GM12878 (cell line): ENCODE measurements around the gene PPP1R14D. TPM values are rescaled to one million over a fixed set of nuclear protein-coding genes. Genes with fewer than 3 reads are reported as not detected.

Source experiments
- ATAC-seq: fragments of 200-7000 bp; cut with Tn5 transposase; 3 replicates; pipeline ENCODE4 v1.9.1; 2020; ENCODE audit warnings: mild to moderate bottlenecking, moderate library complexity
- BruUV-seq: library from RNA; stranded (reverse); fragments of 400-500 nt; replicated peaks from 2 replicates; lab custom pipeline; 2021; lab: Mats Ljungman, UMichigan
- CTCF ChIA-PET: fragments of 300-600 bp; sonication (Branson Sonifier 250); formaldehyde crosslinking; extraction: SDS; loops from one replicate; lab custom pipeline; 2021; ENCODE audit warnings: inconsistent platforms; lab: Yijun Ruan, JAX
- POLR2A ChIA-PET: fragments of 350-600 bp; formaldehyde crosslinking; extraction: SDS; loops from one replicate; lab custom pipeline; 2021; ENCODE audit warnings: inconsistent platforms; lab: Charles Lee
- RAD21 ChIA-PET: fragments of 300-600 bp; sonication (Branson Sonifier 250); formaldehyde crosslinking; loops from one replicate; lab custom pipeline; 2023; ENCODE audit warnings: antibody characterized with exemption; ENCODE audit not compliant: unreplicated experiment; lab: Charles Lee
- SMC1A ChIA-PET: fragments of 300-600 bp; sonication (Branson Sonifier 250); formaldehyde crosslinking; loops from one replicate; lab custom pipeline; 2023; ENCODE audit not compliant: unreplicated experiment, uncharacterized antibody; lab: Charles Lee
- DNase-seq: peaks from one replicate; pipeline ENCODE4 v3.0.0-alpha.2; 2011; ENCODE audit warnings: low read depth, low spot score
- FAIRE-seq: peaks from 3 replicates; lab custom pipeline; 2011; peaks lifted over from hg19 to GRCh38; lab: Jason Lieb, UNC
- H2AFZ ChIP-seq: 2 replicates; pipeline ENCODE4 v1.6.0; 2011; ENCODE audit warnings: low read depth, low read length, control low read depth; ENCODE audit not compliant: control insufficient read depth
- H3K27ac ChIP-seq: 2 replicates; pipeline ENCODE4 v1.5.1; 2011; ENCODE audit warnings: control low read depth; ENCODE audit not compliant: control insufficient read depth, insufficient read depth
- H3K27me3 ChIP-seq, 2 experiments: replicated peaks in 1 of 2; 2 replicates each; pipeline versions ENCODE4 v1.6.0 to v1.6.1; 2011; ENCODE audit warnings: low read length in 1 of 2; ENCODE audit not compliant: control insufficient read depth in 2 of 2, insufficient read depth in 2 of 2
- H3K36me3 ChIP-seq, 2 experiments: 2 replicates each; pipeline ENCODE4 v1.5.1; 2011; ENCODE audit warnings: low read length in 1 of 2; ENCODE audit not compliant: control insufficient read depth in 2 of 2, insufficient read depth in 2 of 2
- H3K4me1 ChIP-seq: 2 replicates; pipeline ENCODE4 v1.6.1; 2011; ENCODE audit warnings: mild to moderate bottlenecking, low read length, moderate library complexity, mixed read lengths; ENCODE audit not compliant: control insufficient read depth, insufficient read depth
- H3K4me2 ChIP-seq: 2 replicates; pipeline ENCODE4 v1.6.0; 2011; ENCODE audit warnings: control low read depth; ENCODE audit not compliant: control insufficient read depth, insufficient read depth
- H3K4me3 ChIP-seq: fragments of 200-600 bp; sonication (generic); 2 replicates; pipeline ENCODE4 v1.5.1; 2016
- H3K79me2 ChIP-seq: 2 replicates; pipeline ENCODE4 v1.6.0; 2011; ENCODE audit warnings: low read length; ENCODE audit not compliant: control insufficient read depth, insufficient read depth
- H3K9ac ChIP-seq: 2 replicates; pipeline ENCODE4 v1.8.0; 2011; ENCODE audit warnings: low read length, control low read depth, mixed read lengths; ENCODE audit not compliant: control insufficient read depth, insufficient read depth
- H3K9me3 ChIP-seq: replicated peaks from 3 replicates; pipeline ENCODE4 v1.5.1; 2011; ENCODE audit warnings: mild to moderate bottlenecking, low read length; ENCODE audit not compliant: control insufficient read depth, insufficient read depth
- H4K20me1 ChIP-seq: 2 replicates; pipeline ENCODE4 v1.6.0; 2011; ENCODE audit not compliant: control insufficient read depth, insufficient read depth
- DPF2 ChIP-seq: fragments of 450-650 bp; IDR thresholded peaks from 2 replicates; pipeline ENCODE4 v1.6.1; 2017; ENCODE audit warnings: mild to moderate bottlenecking
- E2F4 ChIP-seq: IDR thresholded peaks from 2 replicates; pipeline ENCODE4 v1.6.1; 2012; ENCODE audit warnings: low read depth, low read length, improper control_type of control experiment
- EED ChIP-seq: sonication (generic); IDR thresholded peaks from 2 replicates; pipeline ENCODE4 v1.6.1; 2016; ENCODE audit warnings: antibody characterized with exemption, low read depth
- GABPA ChIP-seq: IDR thresholded peaks from 2 replicates; pipeline ENCODE4 v1.6.1; 2014; ENCODE audit warnings: antibody characterized with exemption, low read depth, mild to moderate bottlenecking, inconsistent platforms
- HDAC2 ChIP-seq: fragments of 200-600 bp; sonication (generic); IDR thresholded peaks from 2 replicates; pipeline ENCODE4 v1.6.1; 2017
- HDGF ChIP-seq: fragments of 450-650 bp; IDR thresholded peaks from 2 replicates; pipeline ENCODE4 v1.6.1; 2016; ENCODE audit warnings: antibody characterized with exemption
- IKZF1 ChIP-seq: fragments of 450-650 bp; conservative IDR thresholded peaks from 2 replicates; pipeline ENCODE4 v1.6.1; 2017; ENCODE audit warnings: antibody characterized with exemption, mild to moderate bottlenecking
- MEF2B ChIP-seq: fragments of 450-650 bp; IDR thresholded peaks from 2 replicates; pipeline ENCODE4 v1.6.1; 2018; ENCODE audit warnings: mild to moderate bottlenecking, moderate library complexity; ENCODE audit not compliant: partially characterized antibody, poor library complexity, severe bottlenecking
- MLLT1 ChIP-seq: fragments of 450-650 bp; IDR thresholded peaks from 2 replicates; pipeline ENCODE4 v1.6.1; 2016; ENCODE audit warnings: mild to moderate bottlenecking
- NBN ChIP-seq: fragments of 450-650 bp; IDR thresholded peaks from 2 replicates; pipeline ENCODE4 v1.6.1; 2016
- NR2F1 ChIP-seq: fragments of 450-650 bp; conservative IDR thresholded peaks from 2 replicates; pipeline ENCODE4 v1.6.1; 2017; ENCODE audit warnings: mild to moderate bottlenecking
- NRF1 ChIP-seq: conservative IDR thresholded peaks from 2 replicates; pipeline ENCODE4 v1.6.1; 2011; ENCODE audit warnings: mild to moderate bottlenecking, low read depth, low read length, improper control_type of control experiment
- RELA ChIP-seq: fragments of 450-650 bp; IDR thresholded peaks from 2 replicates; pipeline ENCODE4 v1.8.0; 2014; ENCODE audit warnings: borderline replicate concordance; ENCODE audit not compliant: partially characterized antibody
- SIX5 ChIP-seq: IDR thresholded peaks from 2 replicates; pipeline ENCODE4 v1.6.1; 2011; ENCODE audit warnings: mild to moderate bottlenecking, low read depth, low read length, moderate library complexity; ENCODE audit not compliant: severe bottlenecking
- SP1 ChIP-seq: IDR thresholded peaks from one replicate; pipeline ENCODE4 v1.6.1; 2011; ENCODE audit warnings: low read depth, low read length
- STAT1 ChIP-seq: fragments of 450-650 bp; conservative IDR thresholded peaks from 2 replicates; pipeline ENCODE4 v1.6.1; 2014; ENCODE audit warnings: antibody characterized with exemption, mild to moderate bottlenecking
- in situ Hi-C: fragments of 300-500 bp; cut with MboI; formaldehyde crosslinking; loops from 9 replicates; pipeline ENCODE4 v1.14.3; 2018; ENCODE audit warnings: mixed read lengths
- intact Hi-C: fragments of 100-400 bp; cut with micrococcal nuclease; formaldehyde crosslinking; loops from one replicate; pipeline ENCODE4 v1.14.2; 2022; ENCODE audit not compliant: unreplicated experiment
- polyA plus RNA-seq, 11 experiments: library from polyadenylated mRNA; depleted of rRNA in 4 of 11; unstranded in 6 of 11; stranded (reverse) in 5 of 11; fragments of >200 nt; fragmentation: Nextera tagmentation in 4 of 11; fragmentation: Illumina TruSeq in 1 of 11; extraction: Ambion mirVana in 4 of 11; extraction: Trizol in 1 of 11; gene quantifications; 1 replicate in 1 of 11; 2 replicates in 10 of 11; pipeline versions ENCODE4 v1.2.1 to v1.2.3, GENCODE V29; 2011 to 2016; ENCODE audit warnings: inconsistent platforms in 2 of 11, missing spikeins in 2 of 11, low read depth in 1 of 11
- total RNA-seq, 4 experiments: library from RNA; depleted of rRNA in 3 of 4; stranded (reverse); fragments of >200 nt in 3 of 4; fragmentation: Illumina TruSeq in 1 of 4; extraction: Trizol in 1 of 4; gene quantifications; 2 replicates each; pipeline versions ENCODE4 v1.2.1 to v1.2.3, GENCODE V29; 2013 to 2021

The PPP1R14D gene
- total and polyA plus RNA-seq, 10 of the 15 experiments (the other 5 are each of a cell fraction or from before 2014, with no cell fraction given), result 0.10 TPM; not detected in 9

DNA sequence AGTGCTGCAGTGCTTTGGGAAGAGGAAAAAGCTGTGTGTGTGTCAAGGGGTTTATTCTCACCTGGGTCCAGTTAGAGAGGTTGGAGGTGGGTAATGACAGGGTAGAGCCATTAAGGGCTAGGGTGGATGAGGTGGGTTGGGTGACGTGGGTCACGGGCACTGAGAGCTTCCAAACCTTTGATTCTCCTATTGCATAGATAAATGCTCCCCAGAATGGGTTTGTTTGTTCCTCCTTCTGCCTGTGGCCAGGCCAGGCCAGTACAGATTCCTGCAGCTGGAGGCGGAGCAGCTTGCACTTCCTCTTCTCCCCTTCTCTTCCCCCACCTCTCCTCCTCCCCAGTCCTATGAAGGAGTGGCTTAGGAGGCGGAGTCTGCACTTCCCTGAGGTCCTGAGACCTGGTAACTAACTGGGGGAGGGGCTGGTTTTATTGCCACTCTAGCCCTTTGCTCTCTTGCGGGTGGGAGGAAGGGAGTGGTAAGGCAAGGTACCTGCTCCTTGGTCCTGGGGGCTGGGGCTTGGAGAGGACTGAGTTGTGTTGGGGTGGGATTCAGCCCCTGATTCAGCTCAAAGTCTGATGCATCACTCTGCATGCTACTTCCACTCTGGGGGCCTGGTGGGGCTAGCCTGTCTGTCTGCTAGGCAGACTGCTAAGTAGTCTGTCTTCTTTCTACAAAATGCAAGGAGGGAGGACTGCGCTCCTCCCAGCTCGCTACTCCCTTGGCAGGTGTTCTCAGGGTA, 18.9 kb upstream of the PPP1R14D start (continued):
- peak; percentile 68; the same call in 1 of the 2 replicates for TF ChIP-seq NBN
- peak; percentile 72; the same call in 1 of the 2 replicates for TF ChIP-seq IKZF1
- TF ChIP-seq HDGF, result peak; percentile 48; the same call in 1 of the 2 replicates
- peak; percentile 58 for TF ChIP-seq EED
- no peak for TF ChIP-seq GABPA
- TF ChIP-seq DPF2, result peak; percentile 46; the same call in 1 of the 2 replicates
- no peak for TF ChIP-seq E2F4

GRCh38 chr15:40846841-40847222, 18.3 kb upstream of the PPP1R14D start:
- ChIA-PET POLR2A (interaction anchor here (0.5 to 5.0 kb wide), 10 partner anchors 11 to 49 kb away, joined by 4 to 39 read pairs (median 6); partner anchors contain the start of genes DNAJC17, RHOV, VPS18 and ZFYVE19), RAD21 (interaction anchor here (0.8 to 5.0 kb wide), 9 partner anchors 11 to 62 kb away, joined by 3 to 41 read pairs (median 7); partner anchors contain the start of genes PPP1R14D, RHOV and VPS18), CTCF (interaction anchor here (0.9 to 8.8 kb wide), 11 partner anchors 12 to 167 kb away, joined by 3 to 140 read pairs (median 5); partner anchors contain the start of genes DNAJC17, VPS18 and ZFYVE19), SMC1A (interaction anchor here (0.6 to 5.0 kb wide), 15 partner anchors 12 to 337 kb away, joined by 3 to 47 read pairs (median 4); partner anchors contain the start of genes DNAJC17 and ZFYVE19)
- BruUV-seq, result no TSS peak
- ATAC-seq (peak; percentile 52), FAIRE-seq (no peak), DNase-seq (no peak)
- Histone ChIP-seq H3K27ac (peak overlapping the region; percentile 76), H3K79me2 (no peaks in the 10 kb centered on the region), H3K9me3 (no peaks in the 10 kb centered on the region), H3K9ac (peak overlapping the region; percentile 45), H3K27me3 (peaks cover 1 to 3% of the 10 kb centered on the region in 2 experiments; a peak in 1 of 4 replicates), H2AFZ (peak overlapping the region; percentile 13), H3K4me3 (peak overlapping the region; percentile 45; the same call in 1 of the 2 replicates), H3K4me2 (peak overlapping the region; percentile 86), H3K36me3 (no peaks in the 10 kb centered on the region), H4K20me1 (no peaks in the 10 kb centered on the region), H3K4me1 (peaks cover 26% of the 10 kb centered on the region)
- in situ Hi-C loops (no loop called here), intact Hi-C loops (loop anchor here (5.0 to 10.0 kb wide), 2 partner anchors 40 to 268 kb away; partner anchors contain the start of genes DNAJC17, INO80 and ZFYVE19)
- TF ChIP-seq IKZF1 (peak; percentile 76; the same call in 1 of the 2 replicates), SIX5 (no peak), SP1 (no peak), HDAC2 (no peak), MEF2B (peak; percentile 65), RELA (peak; percentile 42), NRF1 (no peak), NR2F1 (0 out of 2 replicates have a peak, but pooled peaks have one; percentile 7), MLLT1 (no peak), STAT1 (no peak)
